ENCODE results near the gene COL1A2.

COL1A2 gene

DNA sequence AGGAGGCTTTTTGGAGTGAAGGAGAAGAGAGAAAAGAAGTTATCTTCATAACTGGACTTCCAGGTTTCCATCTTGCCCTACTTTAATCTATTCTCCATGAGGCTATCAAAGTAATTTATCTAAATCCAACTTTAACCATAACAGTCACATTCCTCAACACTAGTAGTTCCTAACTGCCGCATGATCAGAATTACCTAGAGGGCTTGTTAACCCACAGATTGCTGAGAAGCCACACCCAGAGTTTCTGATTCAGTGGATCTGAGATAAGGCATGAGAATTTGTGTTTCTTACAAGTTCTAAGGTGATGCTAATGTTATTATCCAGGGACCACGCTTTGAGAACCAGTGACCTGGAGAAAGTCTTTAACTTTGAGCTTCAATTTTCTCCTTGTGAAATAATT, 8.3 kb upstream of the COL1A2 start:
- DNase-seq (ENCODE audit: extremely low spot score), result no peak
- TF ChIP-seq CTCF (IDR thresholded peaks at IDR 0.05; ENCODE audit: control extremely low read depth, extremely low read depth, low read depth, missing control alignments), result no peak
- POLR2A ChIA-PET, result no interaction called here
- CTCF ChIA-PET, result no interaction called here

DNA sequence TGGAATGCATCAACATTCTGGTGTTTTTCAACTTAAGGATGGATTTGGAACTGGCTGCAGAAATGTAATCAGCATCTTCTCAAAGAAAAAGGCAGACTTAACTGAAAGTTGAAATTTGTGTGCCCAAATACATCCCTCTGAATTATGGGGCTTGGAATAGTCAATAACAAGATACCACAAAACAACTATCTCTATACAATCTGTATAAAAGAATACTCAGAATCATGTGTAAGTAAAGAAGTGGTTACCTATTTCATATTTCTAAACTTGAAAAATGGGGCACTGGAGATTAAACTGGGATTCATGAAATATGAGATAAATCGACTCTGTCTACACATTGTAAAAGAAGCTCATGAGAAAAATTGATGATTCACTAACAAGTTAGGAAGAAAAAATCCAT, 6.2 kb upstream of the COL1A2 start:
- POLR2A ChIA-PET, result no interaction called here
- CTCF ChIA-PET, result no interaction called here
- TF ChIP-seq CTCF (IDR thresholded peaks at IDR 0.05; ENCODE audit: control extremely low read depth, extremely low read depth, low read depth, missing control alignments), result no peak
- DNase-seq (ENCODE audit: extremely low spot score), result no peak

GRCh38 chr7:94389381-94389780, 5.3 kb upstream of the COL1A2 start:
- ChIA-PET CTCF (no interaction called here), POLR2A (no interaction called here)
- TF ChIP-seq CTCF (IDR thresholded peaks at IDR 0.05; ENCODE audit: control extremely low read depth, extremely low read depth, low read depth, missing control alignments), result no peak
- DNase-seq (ENCODE audit: extremely low spot score), result no peak

DNA sequence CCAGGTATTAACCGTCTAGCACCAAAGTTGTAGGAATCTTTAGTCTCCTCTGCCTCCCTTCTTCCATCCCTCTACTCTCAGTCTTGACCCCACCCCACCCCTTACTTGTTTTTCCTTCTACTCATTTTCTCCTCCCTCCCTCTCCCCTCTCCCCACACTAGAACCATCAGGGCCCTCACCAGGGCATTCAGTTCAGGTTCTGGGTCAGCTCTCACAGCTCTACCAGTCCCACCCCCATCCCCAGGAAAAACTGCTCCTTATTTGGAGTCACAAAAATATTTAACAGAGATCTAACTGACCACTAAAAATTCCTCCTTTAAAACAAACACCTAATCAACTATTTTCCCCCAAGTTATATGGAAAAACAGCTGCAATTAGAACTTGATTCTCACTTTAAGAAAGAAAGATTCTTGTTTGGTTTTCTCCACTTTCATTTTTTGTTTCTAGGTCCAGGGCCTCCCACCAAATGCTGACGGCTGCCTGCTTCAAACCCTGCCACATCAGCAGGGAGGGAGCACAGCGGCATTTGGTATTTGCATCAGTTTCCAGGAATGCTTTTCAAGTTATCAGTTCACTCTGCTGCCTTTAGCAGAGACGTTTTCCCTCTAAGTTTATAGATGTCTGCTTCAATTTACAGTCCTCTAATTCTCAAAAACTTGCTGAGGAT, 2.8 kb upstream of the COL1A2 start:
- TF ChIP-seq CTCF (IDR thresholded peaks at IDR 0.05; ENCODE audit: control extremely low read depth, extremely low read depth, low read depth, missing control alignments), result no peak
- ChIA-PET POLR2A (no interaction called here), CTCF (interaction anchor here (1.1 to 1.5 kb wide), 3 partner anchors 40 to 488 kb away, joined by 3 to 4 read pairs (median 3); no protein-coding TSS in a partner anchor)
- DNase-seq (ENCODE audit: extremely low spot score), result no peak

DNA sequence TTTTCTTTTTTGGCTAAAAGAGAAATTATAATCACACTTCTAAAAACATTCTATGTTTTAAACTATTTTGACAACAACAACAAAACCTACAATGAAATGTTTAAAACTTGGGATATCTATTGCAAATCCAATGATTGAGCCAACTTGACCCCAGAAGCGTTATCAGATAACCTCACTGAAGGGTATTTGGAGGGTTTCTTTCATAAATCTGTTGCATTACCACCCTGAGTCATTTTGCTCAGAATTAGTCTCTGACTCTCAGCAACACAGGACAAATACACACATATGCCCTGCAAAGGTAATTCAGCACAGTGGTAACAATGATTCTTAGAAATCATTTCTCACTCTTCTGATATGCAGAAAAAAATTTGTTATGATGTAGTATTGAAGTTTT, 2.3 kb upstream of the COL1A2 start:
- TF ChIP-seq CTCF (IDR thresholded peaks at IDR 0.05; ENCODE audit: control extremely low read depth, extremely low read depth, low read depth, missing control alignments), result no peak
- CTCF ChIA-PET, result interaction anchor here (1.5 kb wide), 1 partner anchor 46 kb away, joined by 4 read pairs; no protein-coding TSS in a partner anchor

GRCh38 chr7:94393246-94394108, 1.2 kb upstream of the COL1A2 start:
- DNase-seq (ENCODE audit: extremely low spot score), result no peak
- TF ChIP-seq CTCF (IDR thresholded peaks at IDR 0.05; ENCODE audit: control extremely low read depth, extremely low read depth, low read depth, missing control alignments), result no peak
- ChIA-PET CTCF (interaction anchor here (2.2 kb wide), 1 partner anchor 10 kb away, joined by 8 read pairs; no protein-coding TSS in a partner anchor), POLR2A (no interaction called here)

More for the DNA sequence above, 2.3 kb upstream of the COL1A2 start:
- DNase-seq (ENCODE audit: extremely low spot score), result no peak
- POLR2A ChIA-PET, result no interaction called here

Data from GM10248 (cell line).